Left ventricle myocardium inferior (tissue), 1 donor: ENCODE measurements around the gene FARP2. TPM values are rescaled to one million over a fixed set of nuclear protein-coding genes. Genes with fewer than 3 reads are reported as not detected.

ENCODE experiments used
- DNase-seq: peaks from one replicate; pipeline ENCODE4 v3.0.0-alpha.2; 2020
- H3K27ac ChIP-seq: fragments of 200-600 bp; replicated peaks from 2 replicates; pipeline ENCODE4 v1.8.0; 2021
- H3K27me3 ChIP-seq: fragments of 200-600 bp; 2 replicates; pipeline ENCODE4 v1.8.0; 2021; ENCODE audit warnings: low read depth
- H3K36me3 ChIP-seq: fragments of 200-600 bp; 2 replicates; pipeline ENCODE4 v1.8.0; 2021
- H3K4me1 ChIP-seq: fragments of 200-600 bp; 2 replicates; pipeline ENCODE4 v1.8.0; 2021
- H3K4me3 ChIP-seq: fragments of 200-600 bp; 2 replicates; pipeline ENCODE4 v1.8.0; 2021; ENCODE audit warnings: mild to moderate bottlenecking, moderate library complexity
- H3K9me3 ChIP-seq: fragments of 200-600 bp; replicated peaks from 2 replicates; pipeline ENCODE4 v1.8.0; 2021
- CTCF ChIP-seq: fragments of 200-600 bp; IDR thresholded peaks from 2 replicates; pipeline ENCODE4 v1.8.0; 2021; ENCODE audit warnings: antibody characterized with exemption, mild to moderate bottlenecking, borderline replicate concordance
- intact Hi-C: fragments of 100-400 bp; cut with micrococcal nuclease; formaldehyde crosslinking; loops from one replicate; pipeline ENCODE4 v1.11.0; 2022
- total RNA-seq: library from RNA; stranded (reverse); fragmentation: NEBNext Ultra II Directional; extraction: Animal tissue kit (Norgen Biotek cat#: 25700); gene quantifications from one replicate; pipeline ENCODE4 v1.2.1, GENCODE V29; 2021
- donor health status: DM: no; HTN: yes; CAD: no; lungs with severe emphysema.

The FARP2 gene
- total RNA-seq, 1 donor from 2014 or later: 16.5 TPM

- H3K27ac ChIP-seq: no peak overlapping the region
Measured at GRCh38 chr2:241309684-241310117, 46.4 kb upstream of the FARP2 start.

GRCh38 chr2:241310917-241311566 lies 45.0 kb upstream of the FARP2 start:
- Histone ChIP-seq H3K36me3 (no peaks in the 10 kb centered on the region), H3K27ac (no peak overlapping the region), H3K27me3 (no peaks in the 10 kb centered on the region), H3K4me1 (peaks cover 78% of the 10 kb centered on the region), H3K9me3 (no peaks in the 10 kb centered on the region), H3K4me3 (no peak overlapping the region)
- intact Hi-C loops: no loop called here
- no peak for TF ChIP-seq CTCF
- no peak for DNase-seq

More at GRCh38 chr2:241309684-241310117, 46.4 kb upstream of the FARP2 start:
- no peak for DNase-seq
- intact Hi-C loops: no loop called here
- no peak for TF ChIP-seq CTCF
- Histone ChIP-seq H3K9me3 (no peaks in the 10 kb centered on the region), H3K4me1 (peaks cover 87% of the 10 kb centered on the region), H3K36me3 (no peaks in the 10 kb centered on the region), H3K27me3 (no peaks in the 10 kb centered on the region), H3K4me3 (no peak overlapping the region)

GRCh38 chr2:241312082-241312481 lies 44.0 kb upstream of the FARP2 start:
- TF ChIP-seq CTCF: no peak
- H3K4me1 ChIP-seq: peaks cover 78% of the 10 kb centered on the region
- H3K27ac ChIP-seq: peak overlapping the region; percentile 38
- H3K9me3 ChIP-seq: no peaks in the 10 kb centered on the region
- no peak for DNase-seq
- H3K36me3 ChIP-seq: no peaks in the 10 kb centered on the region
- H3K27me3 ChIP-seq: no peaks in the 10 kb centered on the region
- H3K4me3 ChIP-seq: no peak overlapping the region
- intact Hi-C loops: no loop called here

GRCh38 chr2:241313543-241314095 lies 42.5 kb upstream of the FARP2 start:
- Histone ChIP-seq H3K27me3 (no peaks in the 10 kb centered on the region), H3K36me3 (no peaks in the 10 kb centered on the region), H3K27ac (peak overlapping the region; percentile 100), H3K4me1 (peaks cover 80% of the 10 kb centered on the region), H3K4me3 (peak overlapping the region; percentile 82), H3K9me3 (no peaks in the 10 kb centered on the region)
- TF ChIP-seq CTCF: no peak
- intact Hi-C loops: no loop called here
- no peak for DNase-seq

- Histone ChIP-seq H3K4me3 (peak overlapping the region; percentile 82), H3K4me1 (peaks cover 80% of the 10 kb centered on the region), H3K9me3 (no peaks in the 10 kb centered on the region), H3K27me3 (no peaks in the 10 kb centered on the region), H3K36me3 (no peaks in the 10 kb centered on the region), H3K27ac (peak overlapping the region; percentile 100)
- DNase-seq: no peak
- TF ChIP-seq CTCF: no peak
- intact Hi-C loops: no loop called here
Measured at GRCh38 chr2:241314226-241315092, 41.6 kb upstream of the FARP2 start.
